IMR-90 (cell line): ENCODE measurements around the gene OR52E8. TPM values are rescaled to one million over a fixed set of nuclear protein-coding genes. Genes with fewer than 3 reads are reported as not detected.

Experiments used
- ATAC-seq: fragments of 200-7000 bp; cut with Tn5 transposase; 2 replicates; pipeline ENCODE4 v1.9.1; 2020; ENCODE audit warnings: low read depth, mild to moderate bottlenecking, moderate library complexity
- BruUV-seq: library from RNA; stranded (reverse); fragments of 400-500 nt; replicated peaks from 2 replicates; lab custom pipeline; 2021; lab: Mats Ljungman, UMichigan
- CTCF ChIA-PET: fragments of 300-600 bp; formaldehyde crosslinking; extraction: SDS; loops from one replicate; lab custom pipeline; 2021; ENCODE audit warnings: antibody characterized with exemption; lab: Yijun Ruan, JAX
- POLR2A ChIA-PET: fragments of 300-600 bp; sonication (Branson Sonifier 250); formaldehyde crosslinking; loops from one replicate; lab custom pipeline; 2022; ENCODE audit warnings: antibody characterized with exemption; ENCODE audit not compliant: unreplicated experiment; lab: Charles Lee
- DNase-seq: peaks from one replicate; pipeline ENCODE4 v3.0.0; 2013
- H2AFZ ChIP-seq: replicated peaks from 2 replicates; pipeline ENCODE3; 2013; ENCODE audit warnings: low read length, mild to moderate bottlenecking; ENCODE audit not compliant: poor library complexity
- H2AK5ac ChIP-seq: 2 replicates; pipeline ENCODE4 v1.6.1; 2013; ENCODE audit warnings: low read depth, low read length, inconsistent platforms
- H2AK9ac ChIP-seq: replicated peaks from 2 replicates; pipeline ENCODE3; 2013; ENCODE audit warnings: mild to moderate bottlenecking, low read depth, low read length, moderate library complexity; ENCODE audit not compliant: poor library complexity
- H2BK120ac ChIP-seq: 2 replicates; pipeline ENCODE4 v1.6.1; 2013; ENCODE audit warnings: low read depth, low read length, inconsistent platforms
- H2BK15ac ChIP-seq: 3 replicates; pipeline ENCODE4 v1.6.1; 2013; ENCODE audit warnings: low read depth, low read length, inconsistent platforms
- H2BK20ac ChIP-seq: 2 replicates; pipeline ENCODE4 v1.6.1; 2013; ENCODE audit warnings: low read depth, mild to moderate bottlenecking, inconsistent platforms, low read length, moderate library complexity
- H2BK5ac ChIP-seq: 2 replicates; pipeline ENCODE4 v1.6.1; 2013; ENCODE audit warnings: mild to moderate bottlenecking, low read depth, low read length, inconsistent platforms; ENCODE audit not compliant: poor library complexity, severe bottlenecking
- H3K14ac ChIP-seq: replicated peaks from 2 replicates; pipeline ENCODE4 v1.6.1; 2013; ENCODE audit warnings: low read depth, low read length, inconsistent platforms
- H3K18ac ChIP-seq: 2 replicates; pipeline ENCODE4 v1.6.1; 2013; ENCODE audit warnings: low read depth, low read length, control low read depth
- H3K23ac ChIP-seq: 2 replicates; pipeline ENCODE4 v1.6.1; 2013; ENCODE audit warnings: low read depth, low read length, inconsistent platforms
- H3K27ac ChIP-seq: 2 replicates; pipeline ENCODE4 v1.5.1; 2013; ENCODE audit warnings: mild to moderate bottlenecking, control low read depth, low read length; ENCODE audit not compliant: insufficient read depth
- H3K27me3 ChIP-seq: 2 replicates; pipeline ENCODE4 v1.6.1; 2013; ENCODE audit warnings: low read length; ENCODE audit not compliant: control insufficient read depth, insufficient read depth
- H3K36me3 ChIP-seq: 2 replicates; pipeline ENCODE4 v1.6.1; 2013; ENCODE audit warnings: low read length, mixed read lengths; ENCODE audit not compliant: control insufficient read depth, insufficient read depth
- H3K4ac ChIP-seq: 2 replicates; pipeline ENCODE4 v1.6.1; 2013; ENCODE audit warnings: low read depth, low read length, inconsistent platforms
- H3K4me1 ChIP-seq: 2 replicates; pipeline ENCODE4 v1.6.1; 2013; ENCODE audit warnings: low read length, mixed read lengths; ENCODE audit not compliant: control insufficient read depth, insufficient read depth
- H3K4me2 ChIP-seq: 2 replicates; pipeline ENCODE4 v1.6.1; 2013; ENCODE audit warnings: low read depth, mild to moderate bottlenecking, control low read depth, low read length, moderate library complexity
- H3K4me3 ChIP-seq: 2 replicates; pipeline ENCODE4 v1.5.1; 2013; ENCODE audit warnings: low read depth, mild to moderate bottlenecking, control low read depth, low read length, moderate library complexity; ENCODE audit not compliant: insufficient read depth
- H3K56ac ChIP-seq: 2 replicates; pipeline ENCODE4 v1.6.1; 2013; ENCODE audit warnings: low read length, inconsistent platforms; ENCODE audit not compliant: insufficient read depth; ENCODE audit errors: extremely low read depth
- H3K79me1 ChIP-seq, 2 experiments: 2 replicates each; pipeline ENCODE4 v1.6.1; 2013; ENCODE audit warnings: low read length in 2 of 2, inconsistent platforms in 1 of 2, low read depth in 1 of 2
- H3K9ac ChIP-seq: 2 replicates; pipeline ENCODE4 v1.6.1; 2013; ENCODE audit warnings: low read depth, low read length, control low read depth
- H3K9me1 ChIP-seq: 2 replicates; pipeline ENCODE4 v1.6.1; 2013; ENCODE audit warnings: low read length, inconsistent platforms; ENCODE audit not compliant: insufficient read depth
- H3K9me3 ChIP-seq: 2 replicates; pipeline ENCODE4 v1.6.1; 2013; ENCODE audit warnings: low read length; ENCODE audit not compliant: control insufficient read depth, insufficient read depth
- H4K20me1 ChIP-seq: 2 replicates; pipeline ENCODE4 v1.6.1; 2013; ENCODE audit warnings: low read length, inconsistent platforms; ENCODE audit not compliant: insufficient read depth
- H4K5ac ChIP-seq: 2 replicates; pipeline ENCODE4 v1.6.1; 2013; ENCODE audit warnings: mild to moderate bottlenecking, low read depth, low read length, control low read depth
- H4K8ac ChIP-seq, 2 experiments: 2 replicates each; pipeline ENCODE4 v1.6.1; 2013; ENCODE audit warnings: low read depth in 2 of 2, low read length in 2 of 2, control low read depth in 1 of 2, inconsistent platforms in 1 of 2
- H4K91ac ChIP-seq: 2 replicates; pipeline ENCODE4 v1.6.1; 2013; ENCODE audit warnings: low read depth, low read length, inconsistent platforms; ENCODE audit not compliant: insufficient read depth
- BHLHE40 ChIP-seq: fragments of 150-350 bp; IDR thresholded peaks from 2 replicates; pipeline ENCODE4 v1.6.1; 2016; ENCODE audit warnings: mild to moderate bottlenecking, low read depth, low read length
- CEBPB ChIP-seq: IDR thresholded peaks from 2 replicates; pipeline ENCODE4 v1.6.1; 2012; ENCODE audit warnings: low read depth, low read length, improper control_type of control experiment
- CHD1 ChIP-seq: IDR thresholded peaks from 2 replicates; pipeline ENCODE4 v1.6.1; 2012; ENCODE audit warnings: low read depth, low read length, improper control_type of control experiment
- FOS ChIP-seq: fragments of 150-350 bp; IDR thresholded peaks from 2 replicates; pipeline ENCODE4 v1.6.1; 2016; ENCODE audit warnings: low read depth, low read length
- MAFK ChIP-seq: IDR thresholded peaks from 2 replicates; pipeline ENCODE4 v1.6.1; 2012; ENCODE audit warnings: low read depth, low read length, improper control_type of control experiment
- MAZ ChIP-seq: IDR thresholded peaks from 2 replicates; pipeline ENCODE4 v1.6.1; 2012; ENCODE audit warnings: low read depth, mild to moderate bottlenecking, low read length, improper control_type of control experiment, moderate library complexity, borderline replicate concordance
- MXI1 ChIP-seq: IDR thresholded peaks from 2 replicates; pipeline ENCODE4 v1.6.1; 2012; ENCODE audit warnings: low read depth, mild to moderate bottlenecking, low read length, moderate library complexity, borderline replicate concordance
- NFE2L2 ChIP-seq: fragments of 150-350 bp; IDR thresholded peaks from 2 replicates; pipeline ENCODE4 v1.6.1; 2016; ENCODE audit warnings: low read depth, mild to moderate bottlenecking, low read length
- POLR2A ChIP-seq: IDR thresholded peaks from 2 replicates; pipeline ENCODE4 v1.6.1; 2012; ENCODE audit warnings: mild to moderate bottlenecking, low read depth, low read length
- RAD21 ChIP-seq: IDR thresholded peaks from 2 replicates; pipeline ENCODE4 v1.6.1; 2012; ENCODE audit warnings: low read length, improper control_type of control experiment
- RCOR1 ChIP-seq: IDR thresholded peaks from 2 replicates; pipeline ENCODE4 v1.6.1; 2012; ENCODE audit warnings: mild to moderate bottlenecking, low read length, improper control_type of control experiment; ENCODE audit not compliant: insufficient replicate concordance
- RFX5 ChIP-seq: IDR thresholded peaks from 2 replicates; pipeline ENCODE4 v1.8.0; 2012; ENCODE audit warnings: low read depth, mild to moderate bottlenecking, low read length, moderate library complexity
- SMC3 ChIP-seq: fragments of 150-350 bp; IDR thresholded peaks from 2 replicates; pipeline ENCODE4 v1.6.1; 2016; ENCODE audit warnings: low read depth, mild to moderate bottlenecking, antibody characterized with exemption, low read length, moderate library complexity
- WGBS, 2 experiments: methylation state at CpG; one replicate each; pipeline versions ENCODE4 v1.1.5 to v1.1.7; 2013; ENCODE audit warnings: missing lambda C conversion rate in 2 of 2; ENCODE audit not compliant: insufficient read length in 1 of 2; ENCODE audit errors: extremely low coverage in 2 of 2; 5-methylcytosine and 5-hydroxymethylcytosine counted together
- dilution Hi-C: fragments of 300-500 bp; cut with HindIII; formaldehyde crosslinking; loops from one replicate; pipeline ENCODE4 v1.14.3; 2018; ENCODE audit warnings: low sequenced_read_pairs; ENCODE audit not compliant: unreplicated experiment
- in situ Hi-C: fragments of 300-500 bp; cut with MboI; formaldehyde crosslinking; loops from 3 replicates; pipeline ENCODE4 v1.14.3; 2019; ENCODE audit warnings: low sequenced_read_pairs, inconsistent platforms, mixed read lengths
- intact Hi-C: fragments of 100-400 bp; cut with micrococcal nuclease; formaldehyde crosslinking; loops from 2 replicates; pipeline ENCODE4 v1.10.0; 2022
- polyA plus RNA-seq, 3 experiments: library from polyadenylated mRNA; depleted of rRNA; stranded (reverse); fragments of >200 nt; gene quantifications; 2 replicates each; pipeline ENCODE4 v1.2.3, GENCODE V29; 2012; ENCODE audit warnings: low replicate concordance in 1 of 3
- total RNA-seq: library from RNA; depleted of rRNA; stranded (reverse); fragments of >200 nt; gene quantifications from 2 replicates; pipeline ENCODE4 v1.2.3, GENCODE V29; 2012
- TF ChIP-seq, protein P1 (sequence below): fragments of 150-350 bp; IDR thresholded peaks from 2 replicates; pipeline ENCODE4 v1.6.1; 2017; ENCODE audit warnings: mild to moderate bottlenecking, antibody characterized with exemption, low read length, low read depth
- TF ChIP-seq, protein P2 (sequence below): conservative IDR thresholded peaks from 2 replicates; pipeline ENCODE4 v1.5.1; 2012; ENCODE audit warnings: mild to moderate bottlenecking, low read depth, low read length, improper control_type of control experiment
- TF ChIP-seq, protein P3 (sequence below): fragments of 150-350 bp; IDR thresholded peaks from 2 replicates; pipeline ENCODE4 v1.6.1; 2016; ENCODE audit warnings: low read depth, mild to moderate bottlenecking, low read length, moderate library complexity, borderline replicate concordance

The OR52E8 gene
- total and polyA plus RNA-seq, 2 of the 4 experiments (the other 2 are of a cell fraction) = not detected

DNA sequence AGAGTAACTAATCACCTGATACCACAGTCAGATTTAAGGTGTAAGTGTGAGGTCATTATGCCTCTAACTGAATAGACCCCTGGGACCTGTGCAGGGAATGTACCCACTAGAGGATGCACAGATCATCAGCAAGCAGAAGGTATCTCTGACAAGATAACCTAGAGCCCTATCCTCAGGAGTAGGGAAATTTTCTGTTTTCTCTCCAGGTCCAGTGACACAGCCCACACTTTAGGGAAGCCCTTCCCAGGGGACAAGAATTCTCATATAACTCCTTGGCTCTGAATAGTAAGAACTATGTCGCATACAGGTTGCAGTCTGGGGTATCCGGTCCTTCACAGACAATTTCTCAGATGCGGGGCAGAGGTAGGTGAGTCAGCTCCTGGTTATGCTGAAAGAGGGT is 35.4 kb upstream of the OR52E8 start, which contains the start of gene OR52E5:
Gene OR52E5, plus strand, starts transcription at position 301 of the 400 bp plus-strand sequence. CDS start 7,569 bp downstream, outside the sequence.
- no peaks in the 10 kb centered on the region for H3K36me3 ChIP-seq
- no peak within 1 kb of the TSS for H3K23ac ChIP-seq
- H3K14ac ChIP-seq = no peak within 1 kb of the TSS
- H2BK5ac ChIP-seq = no peak within 1 kb of the TSS
- H3K56ac ChIP-seq = no peak within 1 kb of the TSS
- ChIA-PET POLR2A (no interaction called here), CTCF (no interaction called here)
- no peak within 1 kb of the TSS for H2AFZ ChIP-seq
- no peak for ATAC-seq
- H3K27ac ChIP-seq = no peak within 1 kb of the TSS
- in situ Hi-C loops (no loop called here), dilution Hi-C loops (no loop called here), intact Hi-C loops (loop anchor here (10.0 kb wide), 1 partner anchor 418 kb away; no protein-coding TSS in a partner anchor)
- no peak within 1 kb of the TSS for H3K18ac ChIP-seq
- no peak within 1 kb of the TSS for H4K5ac ChIP-seq
- H3K79me1 ChIP-seq = no peaks in the 10 kb centered on the region
- H2AK9ac ChIP-seq = no peak within 1 kb of the TSS
- H3K9ac ChIP-seq = no peak within 1 kb of the TSS
- H4K8ac ChIP-seq = no peak within 1 kb of the TSS
- no peak within 1 kb of the TSS for H3K4me3 ChIP-seq
- no peak within 1 kb of the TSS for H2BK15ac ChIP-seq
- no peaks in the 10 kb centered on the region for H3K9me1 ChIP-seq
- no CpG with 5 or more reads among the region's 3 CpGs for WGBS, 2 experiments
- no TSS peak for BruUV-seq
- H2AK5ac ChIP-seq = no peak within 1 kb of the TSS
- H3K27me3 ChIP-seq = no peaks in the 10 kb centered on the region
- no peak within 1 kb of the TSS for H2BK120ac ChIP-seq
- H3K9me3 ChIP-seq = no peaks in the 10 kb centered on the region
- no peak within 1 kb of the TSS for H2BK20ac ChIP-seq
- H3K4me1 ChIP-seq = no peaks in the 10 kb centered on the region
- H4K91ac ChIP-seq = no peak within 1 kb of the TSS
- no peak for TF ChIP-seq RCOR1
- TF ChIP-seq SMC3 = no peak
- no peak for TF ChIP-seq BHLHE40
- no peak for TF ChIP-seq NFE2L2
- no peak for TF ChIP-seq CHD1
- TF ChIP-seq, protein P1, sequence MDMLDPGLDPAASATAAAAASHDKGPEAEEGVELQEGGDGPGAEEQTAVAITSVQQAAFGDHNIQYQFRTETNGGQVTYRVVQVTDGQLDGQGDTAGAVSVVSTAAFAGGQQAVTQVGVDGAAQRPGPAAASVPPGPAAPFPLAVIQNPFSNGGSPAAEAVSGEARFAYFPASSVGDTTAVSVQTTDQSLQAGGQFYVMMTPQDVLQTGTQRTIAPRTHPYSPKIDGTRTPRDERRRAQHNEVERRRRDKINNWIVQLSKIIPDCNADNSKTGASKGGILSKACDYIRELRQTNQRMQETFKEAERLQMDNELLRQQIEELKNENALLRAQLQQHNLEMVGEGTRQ = no peak
- no peak for TF ChIP-seq MXI1
- TF ChIP-seq MAFK = no peak
- TF ChIP-seq FOS = no peak
- TF ChIP-seq MAZ = no peak
- TF ChIP-seq RFX5 = no peak
- TF ChIP-seq, protein P2, sequence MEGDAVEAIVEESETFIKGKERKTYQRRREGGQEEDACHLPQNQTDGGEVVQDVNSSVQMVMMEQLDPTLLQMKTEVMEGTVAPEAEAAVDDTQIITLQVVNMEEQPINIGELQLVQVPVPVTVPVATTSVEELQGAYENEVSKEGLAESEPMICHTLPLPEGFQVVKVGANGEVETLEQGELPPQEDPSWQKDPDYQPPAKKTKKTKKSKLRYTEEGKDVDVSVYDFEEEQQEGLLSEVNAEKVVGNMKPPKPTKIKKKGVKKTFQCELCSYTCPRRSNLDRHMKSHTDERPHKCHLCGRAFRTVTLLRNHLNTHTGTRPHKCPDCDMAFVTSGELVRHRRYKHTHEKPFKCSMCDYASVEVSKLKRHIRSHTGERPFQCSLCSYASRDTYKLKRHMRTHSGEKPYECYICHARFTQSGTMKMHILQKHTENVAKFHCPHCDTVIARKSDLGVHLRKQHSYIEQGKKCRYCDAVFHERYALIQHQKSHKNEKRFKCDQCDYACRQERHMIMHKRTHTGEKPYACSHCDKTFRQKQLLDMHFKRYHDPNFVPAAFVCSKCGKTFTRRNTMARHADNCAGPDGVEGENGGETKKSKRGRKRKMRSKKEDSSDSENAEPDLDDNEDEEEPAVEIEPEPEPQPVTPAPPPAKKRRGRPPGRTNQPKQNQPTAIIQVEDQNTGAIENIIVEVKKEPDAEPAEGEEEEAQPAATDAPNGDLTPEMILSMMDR = no peak
- no peak for TF ChIP-seq POLR2A
- TF ChIP-seq CEBPB = no peak
- TF ChIP-seq, protein P3, sequence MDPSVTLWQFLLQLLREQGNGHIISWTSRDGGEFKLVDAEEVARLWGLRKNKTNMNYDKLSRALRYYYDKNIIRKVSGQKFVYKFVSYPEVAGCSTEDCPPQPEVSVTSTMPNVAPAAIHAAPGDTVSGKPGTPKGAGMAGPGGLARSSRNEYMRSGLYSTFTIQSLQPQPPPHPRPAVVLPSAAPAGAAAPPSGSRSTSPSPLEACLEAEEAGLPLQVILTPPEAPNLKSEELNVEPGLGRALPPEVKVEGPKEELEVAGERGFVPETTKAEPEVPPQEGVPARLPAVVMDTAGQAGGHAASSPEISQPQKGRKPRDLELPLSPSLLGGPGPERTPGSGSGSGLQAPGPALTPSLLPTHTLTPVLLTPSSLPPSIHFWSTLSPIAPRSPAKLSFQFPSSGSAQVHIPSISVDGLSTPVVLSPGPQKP = no peak
- no peak for TF ChIP-seq RAD21
- no peaks in the 10 kb centered on the region for H4K20me1 ChIP-seq
- no peak within 1 kb of the TSS for H3K4ac ChIP-seq
- H3K4me2 ChIP-seq = no peak within 1 kb of the TSS
- no peak for DNase-seq
